NCI-H526 treated with DMSO at 0.1 percent for 48 hours (cell line): ENCODE results near the gene NKAIN2.
"Not testable (repeated sequence)": the region's sequence is repeated elsewhere in the genome, so short reads cannot be mapped to it uniquely, and the experiment has no call there.

Experiments
- DNase-seq: peaks from one replicate; lab custom pipeline; 2025; lab: John Stamatoyannopoulos, UW

Gene NKAIN2

DNA sequence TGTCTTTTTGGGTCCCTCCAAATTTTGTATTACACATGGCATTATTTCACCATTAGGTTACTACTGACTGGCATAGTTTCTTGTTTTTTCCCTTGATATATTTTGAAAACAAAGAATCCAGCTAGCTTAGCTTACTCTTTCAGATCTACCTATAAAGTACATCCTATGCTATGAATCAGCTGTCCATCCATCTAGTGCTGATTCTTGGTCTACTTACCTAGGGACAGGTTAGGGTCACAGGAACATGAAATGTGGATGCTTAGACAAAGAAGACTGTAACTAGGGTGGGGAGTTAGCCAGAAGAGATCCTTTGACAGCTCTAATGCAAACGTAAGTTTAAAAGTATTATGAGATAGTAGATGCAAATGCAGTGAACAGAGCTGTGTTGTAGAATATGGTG, 91.7 kb downstream of the NKAIN2 start:
- no peak for DNase-seq

DNA sequence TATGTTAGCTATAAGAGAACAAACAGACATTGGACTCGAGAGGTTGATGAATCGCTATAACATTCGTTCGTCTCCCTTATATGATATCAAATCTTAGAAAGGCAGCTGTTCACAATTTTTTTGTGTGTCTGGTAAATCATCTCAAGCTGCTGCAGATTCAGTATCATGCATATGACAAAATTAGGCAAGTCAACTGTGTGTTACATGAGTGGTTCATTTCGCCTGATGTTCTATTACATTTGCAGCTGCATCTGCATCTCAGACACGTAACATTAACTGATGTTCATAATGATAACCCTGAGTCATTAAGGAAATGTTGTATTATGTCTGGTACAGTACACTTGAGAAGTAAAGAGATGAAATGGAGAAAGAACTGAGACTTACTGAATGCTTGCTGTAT, 92.1 kb downstream of the NKAIN2 start:
- DNase-seq: no peak

DNA sequence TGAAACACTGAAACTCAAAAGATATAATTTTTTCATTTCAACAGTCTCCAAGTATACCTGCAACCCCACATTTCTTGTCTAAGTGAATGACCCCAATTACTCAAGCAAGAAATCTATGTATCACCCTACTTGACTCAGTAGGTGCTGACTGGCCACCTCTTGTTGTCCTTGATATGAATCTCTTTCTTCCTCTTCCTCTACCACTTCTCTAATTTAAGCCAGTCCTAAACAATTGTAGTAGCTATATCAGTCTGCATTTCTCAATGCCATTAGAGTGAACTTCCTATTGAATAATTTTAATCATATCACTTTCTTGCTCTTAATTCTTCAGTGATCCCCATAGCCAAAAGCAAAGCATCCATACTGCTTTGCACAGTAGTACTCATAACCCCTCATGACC, 93.2 kb downstream of the NKAIN2 start:
- DNase-seq: no peak

DNA sequence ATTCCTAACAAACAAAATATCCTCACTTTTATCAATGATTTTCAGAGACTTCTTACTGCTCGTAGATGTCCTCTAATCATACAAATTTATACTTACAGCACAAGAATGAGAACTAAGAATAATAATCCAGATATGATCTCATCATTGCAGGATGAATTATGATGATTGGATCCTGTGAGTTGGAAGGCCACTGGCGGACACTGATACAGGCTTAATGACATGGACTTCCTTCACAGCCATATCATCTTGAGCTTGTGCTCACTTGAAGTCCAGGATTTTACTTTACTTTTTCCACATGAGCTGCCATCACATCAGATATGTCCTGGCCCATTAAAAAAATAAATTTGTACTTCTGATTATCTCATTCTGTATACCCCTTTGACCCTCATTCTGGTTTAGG, 94.3 kb downstream of the NKAIN2 start:
- DNase-seq: no peak

DNA sequence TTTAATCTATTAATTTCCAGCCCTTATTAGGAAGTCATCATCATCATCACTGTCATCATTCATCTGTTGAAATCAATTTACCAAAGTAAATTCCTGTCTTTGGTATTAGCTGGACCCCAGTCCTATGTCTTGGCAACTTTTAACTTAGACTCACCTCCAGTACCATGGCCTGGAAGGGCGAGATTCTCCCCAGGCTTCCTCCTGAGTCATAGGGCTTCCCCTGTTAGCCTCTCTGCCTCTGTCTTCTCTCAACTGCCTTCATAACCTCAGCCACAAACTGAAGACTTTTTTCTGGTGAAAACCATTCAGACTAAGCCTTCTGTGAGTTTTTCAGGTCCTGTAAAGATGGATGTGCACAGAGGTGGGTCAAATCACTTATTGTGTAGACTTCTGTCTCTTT, 95.0 kb downstream of the NKAIN2 start:
- DNase-seq: no peak

DNA sequence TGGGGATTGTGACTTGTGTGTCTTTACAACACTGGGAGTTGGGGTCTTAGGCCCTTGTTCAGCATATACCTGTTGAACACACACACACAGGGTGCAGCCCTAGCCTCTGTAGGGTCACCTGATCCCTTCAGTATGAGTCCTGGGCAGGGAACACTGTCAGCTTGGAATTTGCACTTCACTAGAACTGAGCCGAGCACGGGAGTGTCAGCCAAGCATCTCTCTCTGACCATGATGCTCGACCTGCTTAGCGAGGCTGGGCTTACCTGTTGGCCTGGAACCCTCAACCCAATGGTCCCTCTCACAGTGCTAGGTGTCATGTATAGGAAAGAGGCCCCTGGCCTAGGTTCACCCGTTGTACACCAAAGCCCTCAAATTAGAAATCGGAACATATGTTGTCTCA, 96.1 kb downstream of the NKAIN2 start:
- DNase-seq: no peak

DNA sequence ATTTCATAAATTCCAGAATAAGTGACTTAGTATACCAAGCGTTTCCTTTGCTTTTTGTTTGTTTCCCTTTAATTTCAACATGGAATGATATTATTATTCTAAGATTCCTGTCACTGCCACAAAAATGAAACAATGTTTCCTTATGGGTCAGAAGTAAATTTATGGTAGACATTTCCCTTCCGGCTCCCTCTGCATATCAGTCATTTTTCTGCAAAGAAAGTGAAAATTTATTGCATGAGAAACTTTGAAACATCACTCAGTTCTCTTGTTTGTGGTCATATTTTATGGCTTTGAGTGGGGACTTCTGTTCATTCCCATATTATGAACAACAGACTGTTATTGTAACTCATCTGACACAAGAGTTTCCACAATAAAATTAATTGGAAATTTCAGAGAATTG, 97.8 kb downstream of the NKAIN2 start:
- no peak for DNase-seq

DNA sequence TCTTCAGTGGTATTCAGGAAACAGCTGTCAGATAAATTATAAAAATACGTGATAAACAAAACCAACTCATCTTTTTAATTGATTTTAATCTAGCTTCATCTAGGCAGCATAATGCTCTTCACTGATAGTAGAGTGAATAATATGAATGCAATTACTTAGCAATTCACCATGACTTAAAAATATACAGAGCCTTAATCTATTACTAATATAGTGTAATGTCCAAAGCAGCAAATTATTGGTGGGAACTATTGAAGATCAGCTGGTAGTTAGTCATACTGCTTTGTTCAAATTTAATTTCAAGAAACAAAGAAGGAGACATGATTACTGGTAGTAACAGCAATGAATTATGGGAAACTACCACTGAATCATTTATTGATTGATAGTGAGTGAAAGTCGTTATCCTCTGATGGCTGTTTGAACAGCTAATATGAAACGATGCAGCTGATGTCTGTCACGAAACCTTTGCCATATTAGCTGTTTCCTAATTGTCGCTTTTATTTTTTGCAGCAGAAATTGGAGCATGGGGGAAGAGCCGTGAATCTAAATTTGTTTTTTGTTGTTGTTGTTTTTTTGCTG, 99.2 kb downstream of the NKAIN2 start:
- DNase-seq: no peak

DNA sequence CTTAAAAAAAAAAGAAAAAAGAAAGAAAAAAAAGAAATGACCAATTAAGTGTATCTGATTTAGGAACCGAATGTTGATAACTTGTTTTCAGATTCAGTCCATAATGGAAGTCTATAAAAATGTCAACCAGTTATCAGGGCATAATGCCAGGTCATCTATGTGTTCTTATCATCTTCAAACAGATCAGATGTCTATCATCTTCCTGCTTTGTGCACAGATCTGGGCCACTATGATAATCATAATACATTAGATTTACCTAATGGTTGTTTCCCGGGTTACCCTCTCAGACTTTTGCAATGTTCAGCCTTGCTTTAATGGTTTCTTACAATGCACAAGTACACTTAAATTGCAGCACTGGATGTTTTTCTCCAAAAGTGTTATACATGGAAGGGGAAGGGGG, 100.6 kb downstream of the NKAIN2 start:
- no peak for DNase-seq

DNA sequence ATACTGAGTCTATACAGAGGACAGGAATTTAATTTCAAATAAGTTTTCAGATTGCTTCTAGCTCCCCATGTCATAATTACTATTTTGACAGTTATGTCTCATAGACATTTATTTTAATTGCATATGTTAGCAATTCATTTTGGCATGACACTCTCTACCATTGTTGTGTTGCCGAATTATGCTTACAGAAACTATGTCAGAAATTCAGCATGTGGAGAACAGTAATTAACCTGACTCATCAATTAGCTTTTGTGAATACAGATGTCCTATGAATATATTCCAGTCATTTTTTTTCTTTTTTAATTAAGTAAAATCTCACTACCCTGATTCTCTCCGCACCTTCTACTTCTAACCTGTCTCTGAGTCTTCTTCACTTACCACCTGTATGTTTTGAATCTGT, 105.1 kb downstream of the NKAIN2 start:
- DNase-seq: no peak

DNA sequence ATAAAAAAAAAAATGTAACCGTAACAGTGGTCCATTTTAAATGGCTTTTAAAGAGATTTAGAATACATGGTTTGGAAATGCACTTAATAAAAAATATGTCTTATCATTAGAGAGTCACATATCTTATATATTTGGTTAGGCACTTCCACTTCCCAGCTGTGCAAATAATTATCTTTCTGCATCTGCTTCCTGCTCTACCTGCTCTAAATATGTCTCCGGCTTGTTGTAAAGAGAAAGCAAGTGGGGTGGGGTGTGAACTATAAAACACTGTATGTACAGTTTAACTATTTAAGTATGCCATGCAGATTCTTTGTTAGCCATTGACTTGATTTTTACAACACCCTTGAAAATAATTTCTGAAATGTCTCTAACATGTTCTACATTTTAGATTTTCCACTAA, 106.3 kb downstream of the NKAIN2 start:
- peak; percentile 50 for DNase-seq

DNA sequence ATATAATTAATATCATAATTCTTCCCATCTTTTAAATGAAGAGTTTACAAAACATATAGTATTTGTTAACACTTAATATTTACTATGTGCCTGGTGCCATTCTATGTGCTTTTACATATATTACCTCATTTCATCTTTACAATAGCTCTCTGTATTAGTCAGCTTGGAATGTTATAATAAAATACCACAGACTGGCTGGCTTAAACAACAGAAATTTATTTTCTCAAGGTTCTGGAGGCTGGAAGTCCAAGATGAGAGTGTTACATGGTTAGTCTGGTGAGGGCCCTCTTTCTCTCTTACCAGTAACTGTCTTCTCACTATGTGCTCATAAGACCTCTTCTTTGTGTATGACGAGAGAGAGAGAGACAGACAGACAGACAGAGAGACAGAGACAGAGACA, 110.2 kb downstream of the NKAIN2 start:
- DNase-seq: no peak

DNA sequence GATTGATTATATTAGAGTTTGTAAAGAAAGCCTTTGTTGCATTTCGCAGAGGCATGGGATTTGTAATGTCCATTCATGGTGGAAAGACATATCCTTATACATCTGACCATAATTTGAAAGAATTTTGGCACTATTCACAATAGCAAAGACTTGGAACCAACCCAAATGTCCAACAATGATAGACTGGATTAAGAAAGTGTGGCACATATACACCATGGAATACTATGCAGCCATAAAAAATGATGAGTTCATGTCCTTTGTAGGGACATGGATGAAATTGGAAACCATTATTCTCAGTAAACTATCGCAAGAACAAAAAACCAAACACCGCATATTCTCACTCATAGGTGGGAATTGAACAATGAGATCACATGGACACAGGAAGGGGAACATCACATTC, 119.7 kb downstream of the NKAIN2 start:
- not testable (repeated sequence) for DNase-seq

DNA sequence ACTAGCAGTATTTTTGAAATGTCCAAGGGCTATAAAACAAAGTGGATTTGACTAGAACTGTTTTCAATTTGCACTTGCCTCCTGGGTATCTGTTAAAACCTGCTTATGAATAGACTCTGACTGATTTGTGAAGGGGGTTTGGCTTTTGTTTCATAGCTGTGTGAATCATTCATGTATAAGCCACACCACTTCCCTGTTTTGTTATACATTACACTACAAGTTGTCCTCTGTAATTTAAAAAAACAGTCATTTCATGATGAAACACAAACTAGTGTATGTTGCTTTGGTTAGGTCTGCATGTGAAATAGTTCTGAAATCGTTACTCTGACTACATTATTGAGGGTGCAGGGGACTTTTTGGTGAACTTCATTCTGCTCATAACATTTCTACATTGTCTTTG, 121.7 kb downstream of the NKAIN2 start:
- peak; percentile 64 for DNase-seq

DNA sequence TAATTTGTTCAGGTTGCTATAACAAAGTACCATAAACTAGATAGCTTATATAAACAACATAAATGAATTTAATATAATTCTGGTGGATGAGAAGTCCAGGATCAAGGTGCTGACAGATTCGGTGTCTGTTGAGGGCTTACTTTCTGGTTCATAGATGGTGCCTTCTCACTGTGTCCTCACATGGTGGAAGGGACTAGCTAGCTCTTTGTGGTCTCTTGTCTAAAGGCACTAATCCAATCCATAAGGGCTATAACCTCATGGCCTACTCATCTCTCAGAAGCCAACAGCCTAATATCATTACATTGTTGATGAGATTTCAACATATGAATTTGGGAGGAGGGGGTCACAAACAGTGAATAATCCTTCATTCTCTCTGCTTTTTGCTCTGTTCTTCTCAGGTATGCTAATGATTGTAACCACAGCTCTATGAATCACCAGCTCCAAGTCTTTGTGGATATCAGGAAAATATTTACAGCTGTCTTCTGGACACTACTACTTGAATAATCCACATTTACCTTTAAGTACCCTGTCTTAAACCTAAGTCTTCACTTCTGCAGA, 122.3 kb downstream of the NKAIN2 start:
- DNase-seq: no peak

DNA sequence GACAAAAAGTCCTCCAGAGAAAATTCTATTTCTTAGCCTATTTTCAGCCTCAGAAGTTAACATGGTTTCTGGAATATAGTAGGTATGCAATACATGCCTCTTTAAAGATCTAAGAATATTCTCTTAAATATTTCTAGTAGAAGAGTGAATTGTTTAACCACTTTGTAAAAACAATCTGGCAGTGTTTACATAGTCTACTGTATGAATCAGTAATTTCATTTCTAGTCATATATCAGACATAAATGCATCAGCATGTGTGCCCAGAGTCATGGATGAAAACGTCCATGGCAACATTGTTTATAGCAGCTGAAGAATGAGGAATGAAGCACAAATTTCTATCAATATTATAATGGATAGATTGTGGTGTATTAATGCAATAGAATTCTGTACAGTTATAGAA, 124.9 kb downstream of the NKAIN2 start:
- DNase-seq: no peak

DNA sequence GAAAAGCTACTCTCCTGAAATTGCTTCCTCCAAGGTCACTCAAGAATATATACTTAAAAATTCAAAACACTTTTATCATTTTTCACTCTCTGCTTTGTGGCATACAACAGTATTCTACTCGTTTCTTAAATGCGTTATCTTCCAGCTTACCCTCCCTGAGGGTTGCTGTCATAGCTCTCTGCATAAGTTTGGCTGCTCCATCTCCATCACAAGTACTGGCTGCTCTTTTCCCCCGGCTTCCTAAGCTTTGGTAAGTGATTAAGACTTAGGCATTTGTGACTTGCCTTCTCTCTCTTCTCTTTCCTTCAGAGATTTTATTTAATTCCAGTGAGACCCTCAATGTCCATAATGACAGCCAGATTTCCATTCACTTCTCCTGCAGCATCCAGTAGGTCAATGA, 128.3 kb downstream of the NKAIN2 start:
- DNase-seq: no peak

DNA sequence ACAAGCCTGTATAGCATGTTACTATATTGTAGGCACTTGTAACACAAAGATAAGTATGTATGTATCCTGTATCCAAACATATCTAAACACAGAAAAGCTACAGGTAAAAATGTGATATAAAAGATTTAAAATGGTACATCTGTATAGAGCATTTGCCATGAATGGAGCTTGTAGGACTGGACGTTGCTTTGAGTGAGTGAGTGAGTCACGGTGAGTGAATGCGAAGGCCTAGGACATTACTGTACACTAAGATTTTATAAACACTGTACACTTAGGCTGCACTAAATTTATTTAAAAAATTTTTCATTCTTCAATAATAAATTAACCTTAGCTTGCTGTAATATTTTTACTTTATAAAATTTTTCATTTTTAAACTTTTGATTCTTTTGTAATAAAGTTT, 136.9 kb downstream of the NKAIN2 start:
- no peak for DNase-seq

DNA sequence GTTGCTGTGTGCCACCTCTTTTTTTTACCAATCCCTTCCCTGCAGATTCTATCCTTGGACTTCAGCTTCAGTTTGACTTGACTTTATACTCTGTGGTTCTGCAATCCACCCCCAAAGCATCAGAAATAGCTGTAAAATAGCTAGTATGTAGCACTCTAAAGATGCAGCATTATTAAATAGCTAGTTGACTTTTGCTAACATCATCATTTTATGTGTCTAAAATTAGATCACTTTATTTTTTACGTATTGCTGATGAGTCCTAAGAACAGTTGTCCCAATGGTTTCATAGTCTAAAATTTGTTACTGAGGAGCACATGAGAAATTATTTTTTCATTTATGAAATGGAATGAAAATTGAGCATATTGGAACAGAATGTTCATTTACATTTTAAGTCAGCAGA, 138.2 kb downstream of the NKAIN2 start:
- DNase-seq: no peak

DNA sequence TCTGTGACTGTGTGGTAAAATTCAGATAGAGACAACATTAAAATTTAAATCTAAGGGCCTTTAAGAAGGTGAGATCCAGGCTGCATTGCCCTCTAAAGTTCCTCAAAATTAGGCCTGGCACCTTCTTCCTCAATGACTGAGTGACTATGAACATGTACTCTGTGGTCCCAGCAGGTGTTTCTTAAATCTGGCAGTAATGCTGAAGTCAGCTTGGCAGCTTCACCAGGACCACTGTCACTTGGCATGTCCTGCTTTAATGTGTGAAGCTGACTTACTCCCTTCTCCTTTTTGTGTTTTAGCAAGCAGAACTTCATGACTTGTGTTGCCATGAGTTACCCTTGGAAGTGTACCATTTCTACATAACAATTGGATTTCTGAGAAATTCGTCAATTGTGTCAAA, 141.7 kb downstream of the NKAIN2 start:
- DNase-seq: no peak

DNA sequence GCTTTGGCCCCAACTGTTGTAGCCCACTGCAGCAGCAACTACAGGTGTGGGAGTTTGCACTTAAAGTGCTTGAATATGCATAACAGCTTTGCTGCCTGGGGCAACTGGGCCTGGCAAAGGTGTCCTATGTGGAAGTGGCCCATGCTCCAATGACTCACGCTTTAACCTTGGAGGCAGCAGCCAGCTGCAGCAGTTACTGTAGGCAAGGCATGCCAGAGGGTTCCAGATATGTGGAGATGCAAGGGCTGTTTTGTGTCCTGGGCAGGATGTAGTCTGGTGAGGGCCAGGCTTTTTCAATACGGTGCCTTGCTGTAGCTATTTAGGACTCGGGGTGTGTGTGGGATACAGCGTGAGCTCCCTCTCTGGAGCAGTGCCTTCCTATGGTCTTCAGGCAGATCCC, 150.3 kb downstream of the NKAIN2 start:
- no peak for DNase-seq

DNA sequence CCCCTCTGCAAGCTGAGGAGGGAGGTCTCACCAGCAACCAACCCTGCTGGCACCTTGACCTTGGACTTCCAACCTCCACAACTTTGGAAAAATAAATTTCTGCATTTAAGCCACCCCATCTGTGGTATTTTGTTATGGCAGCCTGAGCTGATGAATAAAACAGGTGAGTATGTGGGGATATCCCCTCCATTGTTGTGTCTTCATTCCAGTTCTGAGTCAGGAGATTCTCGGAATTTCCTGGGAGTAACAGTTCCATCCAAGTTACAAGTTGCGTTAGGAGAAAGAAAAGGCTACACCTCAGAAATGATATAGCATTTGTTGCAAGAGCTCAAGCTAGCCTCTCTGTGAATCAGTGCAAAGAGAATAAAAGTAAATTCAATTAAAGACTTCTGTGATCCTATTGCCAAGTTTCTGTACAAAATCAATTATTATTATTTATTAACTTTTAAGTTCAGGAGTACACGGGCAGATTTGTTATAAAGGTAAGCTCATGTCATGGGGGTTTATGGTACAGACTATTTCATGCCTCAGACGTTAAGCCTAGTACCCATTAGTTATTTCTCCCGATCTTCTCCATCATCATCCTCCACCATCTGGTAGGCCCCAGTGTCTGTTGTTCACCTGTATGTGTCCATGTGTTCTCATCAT, 153.0 kb downstream of the NKAIN2 start:
- no peak for DNase-seq

DNA sequence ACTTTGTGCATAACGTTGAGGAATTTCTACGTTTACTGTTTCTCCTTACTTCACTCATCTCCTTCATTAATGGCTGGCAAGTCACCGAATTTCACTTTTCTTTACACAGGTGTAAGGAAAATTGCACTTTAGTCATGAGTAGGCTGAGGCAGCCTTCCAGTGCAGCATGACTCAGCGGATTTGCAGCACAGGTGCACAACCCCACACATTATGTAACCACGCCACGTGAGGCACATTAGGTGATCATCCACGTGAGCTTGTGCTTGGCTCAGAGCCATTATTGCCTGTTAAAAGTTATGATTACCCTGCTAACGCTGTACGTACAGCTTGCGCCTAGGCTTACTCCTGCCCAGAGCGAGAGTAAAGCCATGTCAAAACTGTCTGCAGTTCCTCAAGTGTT, 158.8 kb downstream of the NKAIN2 start:
- DNase-seq: peak; percentile 46

DNA sequence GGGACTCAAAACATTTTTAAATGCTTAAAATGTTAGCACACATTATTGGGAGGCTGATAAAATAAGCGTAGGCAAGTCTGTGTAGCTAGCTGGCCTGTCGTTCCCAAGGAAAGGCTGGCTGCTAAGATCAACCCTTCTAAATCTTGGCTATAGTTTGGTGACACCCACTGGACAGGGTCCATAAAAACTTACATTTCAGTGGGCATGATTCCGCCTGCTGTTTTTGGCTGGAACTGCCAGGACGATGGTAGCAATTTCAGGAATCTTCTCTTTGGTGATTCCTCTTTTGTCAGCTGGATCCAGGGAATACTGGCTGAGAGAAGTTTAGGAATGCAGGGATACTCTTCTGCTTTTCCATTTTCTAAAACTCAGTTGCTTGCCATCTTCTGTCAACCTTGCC, 162.2 kb downstream of the NKAIN2 start:
- DNase-seq: no peak
